Neural cell (in vitro differentiated cells): Measurements from ENCODE around the gene AP1S3. TPM values are rescaled to one million over a fixed set of nuclear protein-coding genes. Genes with fewer than 3 reads are reported as not detected.

Experiments
- H2AFZ ChIP-seq: fragments of 200-600, 300-800 bp; sonication (generic), shearing (Covaris generic); 2 replicates; pipeline ENCODE4 v1.6.0; 2014; ENCODE audit warnings: low read depth, mild to moderate bottlenecking, antibody characterized with exemption, low read length, moderate library complexity
- H3F3A ChIP-seq: fragments of 200-600 bp; shearing (Covaris generic); 2 replicates; pipeline ENCODE4 v1.6.1; 2016; ENCODE audit warnings: mild to moderate bottlenecking, moderate library complexity, mixed read lengths, antibody characterized with exemption, low read length; ENCODE audit not compliant: insufficient read depth, poor library complexity, severe bottlenecking
- H3K27ac ChIP-seq: fragments of 200-600, 300-800 bp; sonication (generic), shearing (Covaris generic); 2 replicates; pipeline ENCODE4 v1.5.1; 2014; ENCODE audit warnings: mild to moderate bottlenecking, low read length, moderate library complexity
- H3K27me3 ChIP-seq: fragments of 300-800, 200-600 bp; sonication (generic), shearing (Covaris generic); 2 replicates; pipeline ENCODE4 v1.6.0; 2014; ENCODE audit warnings: mild to moderate bottlenecking, low read depth, low read length, moderate library complexity; ENCODE audit not compliant: insufficient read depth
- H3K36me3 ChIP-seq: fragments of 300-800, 200-600 bp; sonication (generic), shearing (Covaris generic); 2 replicates; pipeline ENCODE4 v1.5.1; 2014; ENCODE audit warnings: mild to moderate bottlenecking, antibody characterized with exemption, low read length, moderate library complexity; ENCODE audit not compliant: insufficient read depth
- H3K4me2 ChIP-seq: fragments of 300-800, 200-600 bp; sonication (generic), shearing (Covaris generic); 2 replicates; pipeline ENCODE4 v1.6.0; 2014; ENCODE audit warnings: mild to moderate bottlenecking, low read length
- H3K4me3 ChIP-seq: fragments of 300-800, 200-600 bp; sonication (generic), shearing (Covaris generic); 2 replicates; pipeline ENCODE4 v1.5.1; 2014; ENCODE audit warnings: mild to moderate bottlenecking, low read length, moderate library complexity
- H3K79me2 ChIP-seq: fragments of 200-600 bp; shearing (Covaris generic); replicated peaks from 2 replicates; pipeline ENCODE4 v1.6.0; 2014; ENCODE audit warnings: mild to moderate bottlenecking, low read length, moderate library complexity; ENCODE audit not compliant: insufficient read depth
- H3K9ac ChIP-seq: fragments of 300-800, 200-600 bp; sonication (generic), shearing (Covaris generic); 2 replicates; pipeline ENCODE4 v1.6.1; 2016; ENCODE audit warnings: mild to moderate bottlenecking, low read length, mixed read lengths
- H3K9me2 ChIP-seq: fragments of 200-600 bp; shearing (Covaris generic); 2 replicates; pipeline ENCODE4 v1.6.1; 2016; ENCODE audit warnings: mild to moderate bottlenecking, low read length, mixed read lengths; ENCODE audit not compliant: insufficient read depth
- H3K9me3 ChIP-seq: fragments of 200-600, 300-800 bp; sonication (generic), shearing (Covaris generic); 2 replicates; pipeline ENCODE4 v1.6.1; 2016; ENCODE audit warnings: mild to moderate bottlenecking, mixed run types, low read length, moderate library complexity, mixed read lengths
- H4K20me1 ChIP-seq: fragments of 200-600 bp; shearing (Covaris generic); 2 replicates; pipeline ENCODE4 v1.6.1; 2016; ENCODE audit warnings: mild to moderate bottlenecking, mixed run types; ENCODE audit not compliant: insufficient read depth
- CTCF ChIP-seq: fragments of 450-650 bp; IDR thresholded peaks from 2 replicates; pipeline ENCODE4 v1.5.1; 2014; ENCODE audit warnings: antibody characterized with exemption, mild to moderate bottlenecking, moderate library complexity; ENCODE audit not compliant: poor library complexity, severe bottlenecking
- EP300 ChIP-seq: fragments of 450-650 bp; conservative IDR thresholded peaks from 2 replicates; pipeline ENCODE4 v1.6.1; 2014; ENCODE audit warnings: antibody characterized with exemption, mild to moderate bottlenecking, moderate library complexity; ENCODE audit not compliant: poor library complexity, severe bottlenecking
- EZH2 ChIP-seq: fragments of 200-600, 300-800 bp; shearing (Covaris generic), sonication (generic); IDR thresholded peaks from 2 replicates; pipeline ENCODE4 v1.6.1; 2014; ENCODE audit warnings: antibody characterized with exemption, low read length, borderline replicate concordance, mild to moderate bottlenecking; ENCODE audit not compliant: insufficient read depth, poor library complexity, severe bottlenecking
- MXI1 ChIP-seq: fragments of 450-650 bp; conservative IDR thresholded peaks from 2 replicates; pipeline ENCODE4 v1.6.1; 2014; ENCODE audit warnings: antibody characterized with exemption, mild to moderate bottlenecking; ENCODE audit not compliant: poor library complexity, severe bottlenecking
- POLR2AphosphoS5 ChIP-seq: IDR thresholded peaks from 2 replicates; pipeline ENCODE4 v1.6.1; 2012
- RAD21 ChIP-seq: fragments of 450-650 bp; conservative IDR thresholded peaks from 2 replicates; pipeline ENCODE4 v1.6.1; 2014; ENCODE audit warnings: antibody characterized with exemption, mild to moderate bottlenecking, moderate library complexity
- REST ChIP-seq: IDR thresholded peaks from 2 replicates; pipeline ENCODE4 v1.6.1; 2012; ENCODE audit warnings: borderline replicate concordance
- SMC3 ChIP-seq: fragments of 450-650 bp; conservative IDR thresholded peaks from 2 replicates; pipeline ENCODE4 v1.6.1; 2014; ENCODE audit warnings: antibody characterized with exemption, mild to moderate bottlenecking, moderate library complexity; ENCODE audit not compliant: poor library complexity
- TAF1 ChIP-seq: IDR thresholded peaks from 2 replicates; pipeline ENCODE4 v1.6.1; 2012; ENCODE audit warnings: low read depth
- polyA plus RNA-seq: library from polyadenylated mRNA; depleted of rRNA; stranded (reverse); fragments of >200 nt; gene quantifications from 2 replicates; pipeline ENCODE4 v1.2.3, GENCODE V29; 2014

The AP1S3 gene
- polyA plus RNA-seq, 1 donor from 2014 or later = 2.7 TPM

- Histone ChIP-seq H3K9ac (no peak overlapping the region), H3K9me2 (no peaks in the 10 kb centered on the region), H3F3A (no peaks in the 10 kb centered on the region), H3K79me2 (no peaks in the 10 kb centered on the region), H3K4me2 (no peak overlapping the region), H3K27me3 (no peaks in the 10 kb centered on the region), H3K9me3 (no peaks in the 10 kb centered on the region), H3K36me3 (no peaks in the 10 kb centered on the region), H4K20me1 (no peaks in the 10 kb centered on the region), H2AFZ (no peak overlapping the region), H3K27ac (no peak overlapping the region), H3K4me3 (no peak overlapping the region)
- TF ChIP-seq POLR2AphosphoS5 = no peak
Observed at GRCh38 chr2:223765221-223765785, 72.1 kb downstream of the AP1S3 start.

- H3K9ac ChIP-seq = no peak overlapping the region
- no peaks in the 10 kb centered on the region for H3K27me3 ChIP-seq
- H3K27ac ChIP-seq = no peak overlapping the region
- H3K9me3 ChIP-seq = no peaks in the 10 kb centered on the region
- no peak overlapping the region for H3K4me2 ChIP-seq
- H3K4me3 ChIP-seq = no peak overlapping the region
- no peaks in the 10 kb centered on the region for H3K36me3 ChIP-seq
- H4K20me1 ChIP-seq = no peaks in the 10 kb centered on the region
- TF ChIP-seq MXI1 (no peak), TAF1 (no peak), RAD21 (no peak), CTCF (no peak), EZH2 (no peak), REST (no peak), POLR2AphosphoS5 (no peak)
- H2AFZ ChIP-seq = no peak overlapping the region
- no peaks in the 10 kb centered on the region for H3F3A ChIP-seq
- no peaks in the 10 kb centered on the region for H3K9me2 ChIP-seq
- H3K79me2 ChIP-seq = no peaks in the 10 kb centered on the region
Observed at GRCh38 chr2:223764796-223765195, 72.6 kb downstream of the AP1S3 start.

GRCh38 chr2:223762853-223763252, 74.5 kb downstream of the AP1S3 start:
- Histone ChIP-seq H2AFZ (no peak overlapping the region), H3K36me3 (no peaks in the 10 kb centered on the region), H3K27ac (no peak overlapping the region), H3K79me2 (no peaks in the 10 kb centered on the region), H3K9me2 (no peaks in the 10 kb centered on the region), H3F3A (no peaks in the 10 kb centered on the region), H3K4me2 (no peak overlapping the region), H3K4me3 (no peak overlapping the region), H4K20me1 (no peaks in the 10 kb centered on the region), H3K9ac (no peak overlapping the region), H3K9me3 (no peaks in the 10 kb centered on the region), H3K27me3 (no peaks in the 10 kb centered on the region)
- TF ChIP-seq REST (no peak), TAF1 (no peak), POLR2AphosphoS5 (no peak), SMC3 (no peak), CTCF (no peak), EZH2 (no peak), EP300 (no peak), MXI1 (no peak), RAD21 (no peak)
